Transverse colon (tissue), 3 donors: ENCODE results near the gene KATNB1.

Experiments used
- CTCF ChIP-seq, 5 experiments: fragments of 200-600 bp in 3 of 5; fragments of 450-650 bp in 2 of 5; sonication (generic) in 3 of 5; IDR thresholded peaks; 1 replicate in 2 of 5; 2 replicates in 3 of 5; pipeline ENCODE4 v1.5.1; 2016 to 2017; ENCODE audit warnings: antibody characterized with exemption in 5 of 5, inconsistent platforms in 3 of 5, mild to moderate bottlenecking in 2 of 5, moderate library complexity in 1 of 5
- EP300 ChIP-seq: sonication (generic); formaldehyde crosslinking; IDR thresholded peaks from one replicate; pipeline ENCODE4 v1.6.1; 2017; ENCODE audit warnings: antibody characterized with exemption, low read depth
- POLR2A ChIP-seq: fragments of 450-650 bp; IDR thresholded peaks from one replicate; pipeline ENCODE4 v1.6.1; 2016; ENCODE audit warnings: antibody characterized with exemption, mild to moderate bottlenecking, moderate library complexity

GRCh38 chr16:57696240-57696639, 39.3 kb upstream of the KATNB1 start:
- TF ChIP-seq CTCF (IDR thresholded peaks at IDR 0.05) (no peak), POLR2A (no peak), EP300 (no peak)
